SK-N-SH (cell line): ENCODE measurements around the gene LTBP1. TPM values are rescaled to one million over a fixed set of nuclear protein-coding genes. Genes with fewer than 3 reads are reported as not detected.

Experiments
- CTCF ChIA-PET: fragments of 300-600, 350-600 bp; formaldehyde crosslinking; extraction: SDS; loops from one replicate; lab custom pipeline; 2021; lab: Yijun Ruan, JAX
- POLR2A ChIA-PET: fragments of 350-600 bp; sonication (Branson Sonifier 250); formaldehyde crosslinking; extraction: SDS; loops from one replicate; lab custom pipeline; 2020; ENCODE audit warnings: antibody characterized with exemption, inconsistent platforms; lab: Yijun Ruan, JAX
- DNase-seq: peaks from one replicate; pipeline ENCODE4 v3.0.0; 2012
- H2AFZ ChIP-seq: fragments of 200-600 bp; sonication (generic); 2 replicates; pipeline ENCODE4 v1.8.1; 2016; ENCODE audit warnings: antibody characterized with exemption, mild to moderate bottlenecking, low read depth
- H3F3A ChIP-seq: fragments of 200-600 bp; sonication (generic); replicated peaks from 2 replicates; pipeline ENCODE3; 2016; ENCODE audit warnings: antibody characterized with exemption, mild to moderate bottlenecking; ENCODE audit not compliant: insufficient read depth
- H3K27ac ChIP-seq, 2 experiments: fragments of 200-500 bp in 1 of 2; fragments of 200-600 bp in 1 of 2; sonication (Bioruptor generic) in 1 of 2; sonication (generic), shearing (Covaris generic) in 1 of 2; 2 replicates each; pipeline versions ENCODE4 v1.5.1 to v1.6.1; 2014 to 2016; ENCODE audit warnings: low read depth in 2 of 2, inconsistent platforms in 1 of 2, low read length in 1 of 2, mild to moderate bottlenecking in 1 of 2, mixed read lengths in 1 of 2
- H3K27me3 ChIP-seq: fragments of 200-600 bp; sonication (generic), shearing (Covaris generic); 2 replicates; pipeline ENCODE4 v1.6.1; 2016; ENCODE audit warnings: mixed run types; ENCODE audit not compliant: insufficient read depth
- H3K36me3 ChIP-seq, 2 experiments: fragments of 200-500 bp in 1 of 2; fragments of 200-600 bp in 1 of 2; sonication (Bioruptor generic) in 1 of 2; sonication (generic) in 1 of 2; replicated peaks in 1 of 2; 2 replicates each; pipeline versions ENCODE3 to v1.5.1; 2014 to 2016; ENCODE audit warnings: low read length in 1 of 2, mild to moderate bottlenecking in 1 of 2; ENCODE audit not compliant: insufficient read depth in 2 of 2, control insufficient read depth in 1 of 2
- H3K4me1 ChIP-seq, 2 experiments: fragments of 200-500 bp in 1 of 2; fragments of 200-600 bp in 1 of 2; sonication (Bioruptor generic) in 1 of 2; sonication (generic), shearing (Covaris generic) in 1 of 2; 2 replicates each; pipeline versions ENCODE4 v1.5.1 to v1.6.1; 2014 to 2016; ENCODE audit warnings: low read depth in 1 of 2, low read length in 1 of 2, mixed run types in 1 of 2; ENCODE audit not compliant: insufficient read depth in 2 of 2, control insufficient read depth in 1 of 2
- H3K4me2 ChIP-seq: fragments of 200-600 bp; sonication (generic), shearing (Covaris generic); 2 replicates; pipeline ENCODE4 v1.6.1; 2017; ENCODE audit warnings: mixed run types
- H3K4me3 ChIP-seq, 2 experiments: fragments of 200-500 bp in 1 of 2; fragments of 200-600 bp in 1 of 2; sonication (Bioruptor generic) in 1 of 2; sonication (generic), shearing (Covaris generic) in 1 of 2; 2 replicates each; pipeline versions ENCODE4 v1.5.1 to v1.8.1; 2014 to 2016; ENCODE audit warnings: low read depth in 2 of 2, inconsistent platforms in 1 of 2, low read length in 1 of 2, mild to moderate bottlenecking in 1 of 2, mixed read lengths in 1 of 2, moderate library complexity in 1 of 2
- H3K79me2 ChIP-seq: fragments of 200-600 bp; sonication (generic); 2 replicates; pipeline ENCODE4 v1.8.1; 2017; ENCODE audit warnings: mild to moderate bottlenecking; ENCODE audit not compliant: insufficient read depth
- H3K9ac ChIP-seq: fragments of 200-600 bp; sonication (generic); 2 replicates; pipeline ENCODE4 v1.6.1; 2017; ENCODE audit warnings: mixed run types
- H3K9me2 ChIP-seq: fragments of 200-600 bp; sonication (generic); 2 replicates; pipeline ENCODE4 v1.6.1; 2017; ENCODE audit warnings: mixed run types
- H3K9me3 ChIP-seq: fragments of 200-600 bp; sonication (generic); 2 replicates; pipeline ENCODE4 v1.6.1; 2017; ENCODE audit warnings: mixed run types, mild to moderate bottlenecking, moderate library complexity
- H4K20me1 ChIP-seq: fragments of 200-600 bp; sonication (generic); 2 replicates; pipeline ENCODE4 v1.6.1; 2017; ENCODE audit warnings: mild to moderate bottlenecking, mixed run types; ENCODE audit not compliant: insufficient read depth
- CHD2 ChIP-seq: fragments of 150-350 bp; IDR thresholded peaks from 2 replicates; pipeline ENCODE4 v1.6.1; 2018; ENCODE audit warnings: low read length; ENCODE audit not compliant: partially characterized antibody
- FOXJ3 ChIP-seq: sonication (generic); formaldehyde crosslinking; IDR thresholded peaks from 2 replicates; pipeline ENCODE4 v1.5.1; 2020; ENCODE audit warnings: mild to moderate bottlenecking, missing genetic modification reagents
- FOXM1 ChIP-seq: IDR thresholded peaks from 2 replicates; pipeline ENCODE4 v1.4.0; 2012; ENCODE audit warnings: low read depth, mild to moderate bottlenecking
- GABPA ChIP-seq: IDR thresholded peaks from 2 replicates; pipeline ENCODE4 v1.4.0; 2012; ENCODE audit warnings: low read depth, mild to moderate bottlenecking
- MXI1 ChIP-seq: IDR thresholded peaks from 2 replicates; pipeline ENCODE4 v1.6.1; 2012; ENCODE audit warnings: mild to moderate bottlenecking, low read depth, low read length, improper control_type of control experiment
- NRF1 ChIP-seq: IDR thresholded peaks from 2 replicates; pipeline ENCODE4 v1.6.1; 2012; ENCODE audit warnings: low read depth, mild to moderate bottlenecking, low read length
- RAD21 ChIP-seq: IDR thresholded peaks from 2 replicates; pipeline ENCODE4 v1.6.1; 2012; ENCODE audit warnings: mild to moderate bottlenecking, low read length
- RCOR1 ChIP-seq: fragments of 150-350 bp; IDR thresholded peaks from 2 replicates; pipeline ENCODE4 v1.6.1; 2017; ENCODE audit warnings: antibody characterized with exemption, low read length
- RXRA ChIP-seq: IDR thresholded peaks from 2 replicates; pipeline ENCODE4 v1.4.0; 2012; ENCODE audit warnings: low read depth, mild to moderate bottlenecking, borderline replicate concordance
- SMC3 ChIP-seq: IDR thresholded peaks from 2 replicates; pipeline ENCODE4 v1.6.1; 2012; ENCODE audit warnings: low read depth, low read length, improper control_type of control experiment
- TAF1 ChIP-seq: IDR thresholded peaks from 2 replicates; pipeline ENCODE4 v1.6.1; 2012; ENCODE audit warnings: low read depth, mild to moderate bottlenecking, low read length, moderate library complexity, borderline replicate concordance
- YY1 ChIP-seq: IDR thresholded peaks from 2 replicates; pipeline ENCODE4 v1.4.0; 2012; ENCODE audit warnings: low read depth, mild to moderate bottlenecking
- whole genome bisulfite sequencing: methylation state at CpG from one replicate; pipeline ENCODE4 v1.1.6; 2017; ENCODE audit warnings: low lambda C conversion rate; 5-methylcytosine and 5-hydroxymethylcytosine counted together
- polyA plus RNA-seq, 3 experiments: library from polyadenylated mRNA; depleted of rRNA; stranded (reverse); fragments of >200 nt; gene quantifications; 2 replicates each; pipeline ENCODE4 v1.2.3, GENCODE V29; 2012
- TF ChIP-seq, protein P1 (sequence below): fragments of 150-350 bp; IDR thresholded peaks from 2 replicates; pipeline ENCODE4 v1.6.1; 2017; ENCODE audit warnings: antibody characterized with exemption, low read length, low read depth, borderline replicate concordance
- TF ChIP-seq, protein P2 (sequence below): IDR thresholded peaks from 2 replicates; pipeline ENCODE4 v1.4.0; 2012; ENCODE audit warnings: low read depth, borderline replicate concordance
- TF ChIP-seq, protein P3 (sequence below): IDR thresholded peaks from 2 replicates; pipeline ENCODE4 v1.6.1; 2012; ENCODE audit warnings: mild to moderate bottlenecking, low read depth, low read length, moderate library complexity
- TF ChIP-seq, protein P4 (sequence below): fragments of 150-350 bp; IDR thresholded peaks from 2 replicates; pipeline ENCODE4 v1.6.1; 2016; ENCODE audit warnings: mild to moderate bottlenecking, low read depth, low read length
- TF ChIP-seq, protein P5 (sequence below): fragments of 200-600 bp; sonication (generic); IDR thresholded peaks from 2 replicates; pipeline ENCODE4 v1.6.1; 2017; ENCODE audit warnings: antibody characterized with exemption, mild to moderate bottlenecking, moderate library complexity
- TF ChIP-seq, protein P6 (sequence below): IDR thresholded peaks from 2 replicates; pipeline ENCODE4; 2012

LTBP1 gene
- polyA plus RNA-seq, 1 of the 3 experiments (the other 2 are of a cell fraction): 467 TPM

DNA sequence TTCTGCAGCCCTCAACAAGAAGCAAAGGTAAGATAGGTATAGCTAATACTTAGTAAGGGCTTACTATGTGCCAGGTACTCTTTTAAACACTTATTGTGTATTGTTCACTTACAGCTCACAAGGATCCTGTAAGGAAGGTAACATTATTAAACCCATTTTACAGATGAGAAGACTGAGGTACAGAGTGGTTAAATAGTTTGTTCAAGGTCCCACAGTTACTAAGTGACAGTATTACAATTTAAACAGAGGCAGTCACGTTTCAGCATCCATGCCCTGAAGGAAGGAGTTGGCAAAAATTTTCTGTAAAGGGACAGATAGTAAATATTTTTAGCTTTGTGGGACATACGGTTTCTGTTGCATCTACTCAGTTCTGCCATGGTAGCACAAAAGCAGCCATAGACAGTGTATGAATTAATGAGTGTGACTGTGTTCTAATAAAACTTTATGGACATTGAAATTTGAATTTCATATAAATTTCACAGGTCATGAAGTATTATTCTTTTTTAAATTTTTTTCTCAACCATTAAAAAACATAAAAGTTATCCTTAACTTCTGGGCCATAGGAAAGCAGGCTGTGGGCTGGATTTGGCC, 75.7 kb downstream of the LTBP1 start:
- WGBS: 52% methylated on average over 2 of the region's 2 CpGs
- TF ChIP-seq, protein P1, sequence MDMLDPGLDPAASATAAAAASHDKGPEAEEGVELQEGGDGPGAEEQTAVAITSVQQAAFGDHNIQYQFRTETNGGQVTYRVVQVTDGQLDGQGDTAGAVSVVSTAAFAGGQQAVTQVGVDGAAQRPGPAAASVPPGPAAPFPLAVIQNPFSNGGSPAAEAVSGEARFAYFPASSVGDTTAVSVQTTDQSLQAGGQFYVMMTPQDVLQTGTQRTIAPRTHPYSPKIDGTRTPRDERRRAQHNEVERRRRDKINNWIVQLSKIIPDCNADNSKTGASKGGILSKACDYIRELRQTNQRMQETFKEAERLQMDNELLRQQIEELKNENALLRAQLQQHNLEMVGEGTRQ: no peak
- TF ChIP-seq NRF1: no peak
- TF ChIP-seq TAF1: no peak
- TF ChIP-seq YY1: no peak
- no peak for TF ChIP-seq CHD2
- no peak for TF ChIP-seq GABPA
- no peak for TF ChIP-seq FOXM1
- TF ChIP-seq RCOR1: no peak
- TF ChIP-seq RXRA: no peak
- no peak for TF ChIP-seq SMC3
- TF ChIP-seq, protein P2, sequence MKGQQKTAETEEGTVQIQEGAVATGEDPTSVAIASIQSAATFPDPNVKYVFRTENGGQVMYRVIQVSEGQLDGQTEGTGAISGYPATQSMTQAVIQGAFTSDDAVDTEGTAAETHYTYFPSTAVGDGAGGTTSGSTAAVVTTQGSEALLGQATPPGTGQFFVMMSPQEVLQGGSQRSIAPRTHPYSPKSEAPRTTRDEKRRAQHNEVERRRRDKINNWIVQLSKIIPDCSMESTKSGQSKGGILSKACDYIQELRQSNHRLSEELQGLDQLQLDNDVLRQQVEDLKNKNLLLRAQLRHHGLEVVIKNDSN: no peak
- TF ChIP-seq, protein P3, sequence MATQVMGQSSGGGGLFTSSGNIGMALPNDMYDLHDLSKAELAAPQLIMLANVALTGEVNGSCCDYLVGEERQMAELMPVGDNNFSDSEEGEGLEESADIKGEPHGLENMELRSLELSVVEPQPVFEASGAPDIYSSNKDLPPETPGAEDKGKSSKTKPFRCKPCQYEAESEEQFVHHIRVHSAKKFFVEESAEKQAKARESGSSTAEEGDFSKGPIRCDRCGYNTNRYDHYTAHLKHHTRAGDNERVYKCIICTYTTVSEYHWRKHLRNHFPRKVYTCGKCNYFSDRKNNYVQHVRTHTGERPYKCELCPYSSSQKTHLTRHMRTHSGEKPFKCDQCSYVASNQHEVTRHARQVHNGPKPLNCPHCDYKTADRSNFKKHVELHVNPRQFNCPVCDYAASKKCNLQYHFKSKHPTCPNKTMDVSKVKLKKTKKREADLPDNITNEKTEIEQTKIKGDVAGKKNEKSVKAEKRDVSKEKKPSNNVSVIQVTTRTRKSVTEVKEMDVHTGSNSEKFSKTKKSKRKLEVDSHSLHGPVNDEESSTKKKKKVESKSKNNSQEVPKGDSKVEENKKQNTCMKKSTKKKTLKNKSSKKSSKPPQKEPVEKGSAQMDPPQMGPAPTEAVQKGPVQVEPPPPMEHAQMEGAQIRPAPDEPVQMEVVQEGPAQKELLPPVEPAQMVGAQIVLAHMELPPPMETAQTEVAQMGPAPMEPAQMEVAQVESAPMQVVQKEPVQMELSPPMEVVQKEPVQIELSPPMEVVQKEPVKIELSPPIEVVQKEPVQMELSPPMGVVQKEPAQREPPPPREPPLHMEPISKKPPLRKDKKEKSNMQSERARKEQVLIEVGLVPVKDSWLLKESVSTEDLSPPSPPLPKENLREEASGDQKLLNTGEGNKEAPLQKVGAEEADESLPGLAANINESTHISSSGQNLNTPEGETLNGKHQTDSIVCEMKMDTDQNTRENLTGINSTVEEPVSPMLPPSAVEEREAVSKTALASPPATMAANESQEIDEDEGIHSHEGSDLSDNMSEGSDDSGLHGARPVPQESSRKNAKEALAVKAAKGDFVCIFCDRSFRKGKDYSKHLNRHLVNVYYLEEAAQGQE: no peak
- TF ChIP-seq, protein P4, sequence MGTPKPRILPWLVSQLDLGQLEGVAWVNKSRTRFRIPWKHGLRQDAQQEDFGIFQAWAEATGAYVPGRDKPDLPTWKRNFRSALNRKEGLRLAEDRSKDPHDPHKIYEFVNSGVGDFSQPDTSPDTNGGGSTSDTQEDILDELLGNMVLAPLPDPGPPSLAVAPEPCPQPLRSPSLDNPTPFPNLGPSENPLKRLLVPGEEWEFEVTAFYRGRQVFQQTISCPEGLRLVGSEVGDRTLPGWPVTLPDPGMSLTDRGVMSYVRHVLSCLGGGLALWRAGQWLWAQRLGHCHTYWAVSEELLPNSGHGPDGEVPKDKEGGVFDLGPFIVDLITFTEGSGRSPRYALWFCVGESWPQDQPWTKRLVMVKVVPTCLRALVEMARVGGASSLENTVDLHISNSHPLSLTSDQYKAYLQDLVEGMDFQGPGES: no peak
- no peak for TF ChIP-seq MXI1
- no peak for TF ChIP-seq RAD21
- TF ChIP-seq FOXJ3 (CRISPR knock-in tag): no peak
- TF ChIP-seq, protein P5, sequence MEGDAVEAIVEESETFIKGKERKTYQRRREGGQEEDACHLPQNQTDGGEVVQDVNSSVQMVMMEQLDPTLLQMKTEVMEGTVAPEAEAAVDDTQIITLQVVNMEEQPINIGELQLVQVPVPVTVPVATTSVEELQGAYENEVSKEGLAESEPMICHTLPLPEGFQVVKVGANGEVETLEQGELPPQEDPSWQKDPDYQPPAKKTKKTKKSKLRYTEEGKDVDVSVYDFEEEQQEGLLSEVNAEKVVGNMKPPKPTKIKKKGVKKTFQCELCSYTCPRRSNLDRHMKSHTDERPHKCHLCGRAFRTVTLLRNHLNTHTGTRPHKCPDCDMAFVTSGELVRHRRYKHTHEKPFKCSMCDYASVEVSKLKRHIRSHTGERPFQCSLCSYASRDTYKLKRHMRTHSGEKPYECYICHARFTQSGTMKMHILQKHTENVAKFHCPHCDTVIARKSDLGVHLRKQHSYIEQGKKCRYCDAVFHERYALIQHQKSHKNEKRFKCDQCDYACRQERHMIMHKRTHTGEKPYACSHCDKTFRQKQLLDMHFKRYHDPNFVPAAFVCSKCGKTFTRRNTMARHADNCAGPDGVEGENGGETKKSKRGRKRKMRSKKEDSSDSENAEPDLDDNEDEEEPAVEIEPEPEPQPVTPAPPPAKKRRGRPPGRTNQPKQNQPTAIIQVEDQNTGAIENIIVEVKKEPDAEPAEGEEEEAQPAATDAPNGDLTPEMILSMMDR: no peak
- TF ChIP-seq, protein P6, sequence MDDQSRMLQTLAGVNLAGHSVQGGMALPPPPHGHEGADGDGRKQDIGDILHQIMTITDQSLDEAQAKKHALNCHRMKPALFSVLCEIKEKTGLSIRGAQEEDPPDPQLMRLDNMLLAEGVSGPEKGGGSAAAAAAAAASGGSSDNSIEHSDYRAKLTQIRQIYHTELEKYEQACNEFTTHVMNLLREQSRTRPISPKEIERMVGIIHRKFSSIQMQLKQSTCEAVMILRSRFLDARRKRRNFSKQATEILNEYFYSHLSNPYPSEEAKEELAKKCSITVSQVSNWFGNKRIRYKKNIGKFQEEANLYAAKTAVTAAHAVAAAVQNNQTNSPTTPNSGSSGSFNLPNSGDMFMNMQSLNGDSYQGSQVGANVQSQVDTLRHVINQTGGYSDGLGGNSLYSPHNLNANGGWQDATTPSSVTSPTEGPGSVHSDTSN: no peak
- no peaks in the 10 kb centered on the region for H3K27me3 ChIP-seq
- H3K4me1 ChIP-seq: peaks cover 0 to 27% of the 10 kb centered on the region in 2 experiments; a peak in 3 of 4 replicates
- H3K4me3 ChIP-seq: peak overlapping the region in 1 of 2 experiments; percentile 4; a peak in 1 of 4 replicates
- 0 out of 2 replicates have a peak overlapping the region, but pooled peaks have one; percentile 58 for H2AFZ ChIP-seq
- no peaks in the 10 kb centered on the region for H4K20me1 ChIP-seq
- ChIA-PET POLR2A (no interaction called here), CTCF (interaction anchor here (1.6 to 2.5 kb wide), 2 partner anchors 11 kb away, joined by 5 to 10 read pairs; no protein-coding TSS in a partner anchor)
- peak overlapping the region; percentile 65 for H3K4me2 ChIP-seq
- H3F3A ChIP-seq: peaks cover 33% of the 10 kb centered on the region
- peak overlapping the region; percentile 70 to 92; a peak in 3 of 4 replicates for H3K27ac ChIP-seq
- no peaks in the 10 kb centered on the region for H3K9me2 ChIP-seq
- H3K36me3 ChIP-seq: peaks cover 0 to 7% of the 10 kb centered on the region in 2 experiments
- H3K9ac ChIP-seq: peak overlapping the region; percentile 47; the same call in 1 of the 2 replicates
- no peaks in the 10 kb centered on the region for H3K79me2 ChIP-seq
- DNase-seq: no peak
- H3K9me3 ChIP-seq: no peaks in the 10 kb centered on the region
